Astrocyte of the spinal cord (primary cell): ENCODE results near the gene PRRC2C.
"Not testable (repeated sequence)": the region's sequence is repeated elsewhere in the genome, so short reads cannot be mapped to it uniquely, and the experiment has no call there.

ENCODE experiments used
- DNase-seq: peaks from one replicate; pipeline ENCODE4 v3.0.0; 2011; ENCODE audit warnings: low read depth, low spot score
- H3K4me3 ChIP-seq: 2 replicates; pipeline ENCODE4 v1.5.1; 2011; ENCODE audit warnings: low read depth, mild to moderate bottlenecking, low read length, moderate library complexity
- CTCF ChIP-seq: IDR thresholded peaks from 2 replicates; pipeline ENCODE4 v1.5.1; 2012; ENCODE audit warnings: low read depth, mild to moderate bottlenecking, low read length, inconsistent platforms
- in situ Hi-C: cut with HindIII; loops from 2 replicates; pipeline ENCODE4 v1.10.0; 2017; ENCODE audit warnings: low sequenced_read_pairs

The PRRC2C gene

DNA sequence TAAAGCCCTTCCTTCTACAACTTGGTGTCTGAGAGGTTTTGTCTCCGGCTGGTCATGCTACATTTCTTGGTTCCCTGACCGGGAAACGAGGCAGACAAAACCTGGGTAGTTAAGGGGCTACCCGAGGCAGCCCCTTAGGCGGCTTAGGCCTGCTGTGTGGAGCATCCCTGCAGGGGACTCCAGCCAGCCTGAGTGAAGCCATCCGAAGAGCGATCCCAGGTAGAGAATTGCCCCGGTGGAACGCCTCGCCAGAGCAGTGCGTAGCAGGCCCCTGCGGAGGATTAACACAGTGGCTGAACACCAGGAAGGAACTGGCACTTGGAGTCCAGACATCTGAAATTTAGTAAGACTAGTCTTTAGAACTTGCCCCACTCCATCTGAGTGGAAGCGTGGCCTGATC lies 115.5 kb downstream of the PRRC2C start:
- H3K4me3 ChIP-seq: no peak overlapping the region
- in situ Hi-C loops: no loop called here
- no peak for TF ChIP-seq CTCF
- no peak for DNase-seq

DNA sequence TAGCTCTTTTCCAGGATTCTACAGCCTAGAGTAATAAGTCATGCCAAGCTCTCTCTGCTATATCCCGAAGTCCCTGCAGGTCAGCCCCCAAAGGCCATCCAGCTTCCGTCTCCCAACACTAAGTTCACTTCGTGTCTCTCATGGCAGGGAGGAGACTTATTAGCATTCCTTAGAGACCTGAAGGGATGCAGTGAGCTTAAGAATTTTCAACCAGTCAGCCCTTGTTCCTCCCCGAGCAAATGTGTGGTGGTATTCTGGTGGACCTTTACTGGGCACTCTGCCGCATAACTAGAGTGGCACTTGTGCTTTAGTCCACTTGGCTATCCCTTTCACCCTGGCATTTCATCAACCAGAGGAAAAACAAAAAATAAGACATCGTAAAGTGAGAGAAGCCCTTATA lies 117.7 kb downstream of the PRRC2C start:
- DNase-seq, H3K4me3 ChIP-seq, in situ Hi-C loops: not testable (repeated sequence)

DNA sequence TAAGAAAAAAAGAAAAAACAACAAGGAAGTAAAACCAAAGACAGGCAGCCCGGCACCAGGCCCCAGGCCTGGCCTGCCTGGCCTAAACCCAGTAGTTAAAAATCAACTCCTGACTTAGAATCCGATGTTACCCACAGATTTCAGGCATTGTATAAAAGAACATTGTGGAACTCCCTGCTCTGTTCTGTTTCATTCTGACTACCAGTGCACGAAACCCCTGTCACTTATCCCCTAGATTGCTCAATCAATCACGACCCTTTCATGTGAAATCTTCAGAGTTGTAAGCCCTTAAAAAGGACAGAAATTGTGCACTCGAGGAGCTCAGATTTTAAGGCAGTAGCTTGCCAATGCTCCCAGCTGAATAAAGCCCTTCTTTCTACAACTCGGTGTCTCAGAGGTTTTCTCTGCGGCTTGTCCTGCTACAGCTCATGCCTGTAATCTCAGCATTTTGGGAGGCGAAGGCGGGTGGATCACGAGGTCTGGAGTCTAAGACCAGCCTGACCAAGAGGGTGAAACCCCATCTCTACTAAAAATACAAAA lies 121.1 kb downstream of the PRRC2C start:
- in situ Hi-C loops: no loop called here
- no peak for TF ChIP-seq CTCF
- DNase-seq: no peak
- no peak overlapping the region for H3K4me3 ChIP-seq

- in situ Hi-C loops: no loop called here
- TF ChIP-seq CTCF: no peak
- DNase-seq: peak; percentile 55
- H3K4me3 ChIP-seq: no peak overlapping the region
Measured at GRCh38 chr1:171610385-171610784, 125.1 kb downstream of the PRRC2C start.

GRCh38 chr1:171611306-171611705 lies 126.0 kb downstream of the PRRC2C start:
- in situ Hi-C loops: no loop called here
- no peak overlapping the region for H3K4me3 ChIP-seq
- DNase-seq: peak; percentile 32
- no peak for TF ChIP-seq CTCF

DNA sequence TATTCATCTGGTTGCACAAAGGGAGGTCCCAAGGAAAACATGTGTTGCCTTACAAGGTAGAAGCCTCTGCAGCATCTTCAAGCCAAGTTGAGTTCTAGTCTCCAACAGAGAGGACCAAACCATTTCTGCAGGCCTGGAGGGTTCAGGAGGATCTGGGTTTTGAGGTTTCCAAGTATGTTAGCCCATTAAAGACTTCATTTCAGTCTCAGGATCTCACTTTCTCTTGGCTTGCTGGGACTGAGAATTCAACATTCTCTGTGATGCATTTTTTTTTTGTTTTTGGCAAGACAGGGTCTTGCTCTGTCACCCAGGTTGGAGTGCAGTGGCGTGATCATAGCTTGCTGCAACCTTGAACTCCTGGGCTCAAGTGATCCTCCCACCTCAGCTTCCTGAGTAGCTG lies 128.0 kb downstream of the PRRC2C start:
- TF ChIP-seq CTCF: no peak
- no peak for DNase-seq
- H3K4me3 ChIP-seq: no peak overlapping the region
- in situ Hi-C loops: no loop called here

- H3K4me3 ChIP-seq, in situ Hi-C loops, DNase-seq: not testable (repeated sequence)
Measured at GRCh38 chr1:171615122-171615906, 130.0 kb downstream of the PRRC2C start.
